Stomach (tissue), 9 donors: Measurements from ENCODE around the gene NCAPD2. TPM values are rescaled to one million over a fixed set of nuclear protein-coding genes. Genes with fewer than 3 reads are reported as not detected.
"Not testable (repeated sequence)": the region's sequence is repeated elsewhere in the genome, so short reads cannot be mapped to it uniquely, and the experiment has no call there.

Experiments
- DNase-seq, 2 donors: peaks; one replicate each; pipeline versions ENCODE4 v3.0.0 to v3.0.0-alpha.2; 2013 to 2019
- H3K27ac ChIP-seq, 5 donors: fragments of 200-600 bp in 4 of 5; sonication (generic) in 4 of 5; one replicate each; pipeline ENCODE4 v1.5.1; 2013 to 2019; ENCODE audit warnings: mild to moderate bottlenecking in 1 of 5, moderate library complexity in 1 of 5
- H3K27me3 ChIP-seq, 3 donors: fragments of 200-600 bp; sonication (generic); one replicate each; pipeline ENCODE4 v1.5.1; 2017 to 2019; ENCODE audit warnings: mixed run types in 1 of 3
- H3K36me3 ChIP-seq, 4 donors: fragments of 200-600 bp; sonication (generic); 1 replicate in 3 of 4; 2 replicates in 1 of 4; pipeline ENCODE4 v1.5.1; 2016 to 2019
- H3K4me1 ChIP-seq, 4 donors: fragments of 200-600 bp; sonication (generic); one replicate each; pipeline ENCODE4 v1.5.1; 2016 to 2019
- H3K4me3 ChIP-seq, 4 donors: fragments of 200-600 bp; sonication (generic) in 3 of 4; one replicate each; pipeline ENCODE4 v1.5.1; 2016 to 2019; ENCODE audit warnings: mild to moderate bottlenecking in 1 of 4
- H3K9me3 ChIP-seq, 4 donors: fragments of 200-600 bp; sonication (generic); one replicate each; pipeline ENCODE4 v1.5.1; 2016 to 2019
- CTCF ChIP-seq, 7 experiments: fragments of 450-650 bp in 4 of 7; fragments of 200-600 bp in 3 of 7; sonication (generic) in 3 of 7; IDR thresholded peaks; one replicate each; pipeline ENCODE4 v1.5.1; 2016 to 2019; ENCODE audit warnings: antibody characterized with exemption in 7 of 7, control low read depth in 2 of 7, mild to moderate bottlenecking in 1 of 7
- EP300 ChIP-seq: sonication (generic); formaldehyde crosslinking; IDR thresholded peaks from one replicate; pipeline ENCODE4 v1.6.1; 2017; ENCODE audit warnings: antibody characterized with exemption
- POLR2A ChIP-seq, 4 donors: fragments of 450-650 bp; IDR thresholded peaks; one replicate each; pipeline ENCODE4 v1.6.1; 2016; ENCODE audit warnings: antibody characterized with exemption in 4 of 4, control low read depth in 2 of 4, mild to moderate bottlenecking in 1 of 4, moderate library complexity in 1 of 4
- POLR2AphosphoS5 ChIP-seq, 3 donors: sonication (generic); formaldehyde crosslinking; IDR thresholded peaks; one replicate each; pipeline ENCODE4 v1.6.1; 2016; ENCODE audit warnings: antibody characterized with exemption in 3 of 3
- WGBS, 5 donors: extraction: QIAGEN DNeasy Blood & Tissue Kit in 3 of 5; methylation state at CpG; one replicate each; pipeline versions ENCODE4 v1.1.5 to v1.1.7; 2013 to 2018; 5-methylcytosine and 5-hydroxymethylcytosine counted together
- intact Hi-C: fragments of 100-400 bp; cut with DNase I; formaldehyde crosslinking; loops from one replicate; pipeline ENCODE4 v1.15.1; 2023; ENCODE audit warnings: low total_unique reads
- polyA plus RNA-seq, 3 donors: library from polyadenylated mRNA; stranded (reverse); fragments of 200-250 nt; gene quantifications; one replicate each; pipeline ENCODE4 v1.2.3, GENCODE V29; 2013
- total RNA-seq, 5 donors: library from RNA; depleted of rRNA; stranded (reverse); fragments of >200 nt; gene quantifications; one replicate each; pipeline versions ENCODE4 v1.1.0 to v1.2.3, GENCODE V29; 2014 to 2016
- donor health status: healthy with polysubstance abuse.
- donor health status: Bipolar disorder and iron deficiency.
- donor health status: healthy.

NCAPD2 gene
- total and polyA plus RNA-seq, 8 donors = 8.3 to 105 (median 17.6) TPM

GRCh38 chr12:6472491-6472890 lies 21.4 kb upstream of the NCAPD2 start:
- no peak overlapping the region for H3K27ac ChIP-seq
- WGBS, 5 donors = 79 to 89% (median 83%) methylated on average over 11 of the region's 11 CpGs
- TF ChIP-seq POLR2A (IDR thresholded peaks at IDR 0.05) (no peak), CTCF (IDR thresholded peaks at IDR 0.05) (no peak), POLR2AphosphoS5 (IDR thresholded peaks at IDR 0.05) (no peak), EP300 (no peak)
- no peaks in the 10 kb centered on the region for H3K27me3 ChIP-seq
- H3K9me3 ChIP-seq = no peaks in the 10 kb centered on the region
- no peaks in the 10 kb centered on the region for H3K36me3 ChIP-seq
- H3K4me1 ChIP-seq = peaks cover 30 to 35% (median 31%) of the 10 kb centered on the region in 4 donors
- intact Hi-C loops = no loop called here
- DNase-seq = no peak
- no peak overlapping the region for H3K4me3 ChIP-seq

GRCh38 chr12:6475233-6475975 lies 18.5 kb upstream of the NCAPD2 start:
- H3K9me3 ChIP-seq, H3K36me3 ChIP-seq, H3K27me3 ChIP-seq, H3K27ac ChIP-seq, intact Hi-C loops, H3K4me3 ChIP-seq, DNase-seq, H3K4me1 ChIP-seq: not testable (repeated sequence)
- 86 to 93% (median 92%) methylated on average over 22 to 44 of the region's 48 CpGs for WGBS, 5 donors

- no peaks in the 10 kb centered on the region for H3K9me3 ChIP-seq
- TF ChIP-seq CTCF (IDR thresholded peaks at IDR 0.05) = no peak
- TF ChIP-seq POLR2A (IDR thresholded peaks at IDR 0.05) = no peak
- TF ChIP-seq POLR2AphosphoS5 (IDR thresholded peaks at IDR 0.05) = no peak
- TF ChIP-seq EP300 = no peak
- H3K27ac ChIP-seq = no peak overlapping the region
- no peaks in the 10 kb centered on the region for H3K27me3 ChIP-seq
- 60 to 73% (median 65%) methylated on average over 3 of the region's 3 CpGs for WGBS, 5 donors
- no peak overlapping the region for H3K4me3 ChIP-seq
- no peaks in the 10 kb centered on the region for H3K36me3 ChIP-seq
- H3K4me1 ChIP-seq = peaks cover under 1 to 4% (median 1%) of the 10 kb centered on the region in 4 donors
- DNase-seq = no peak
- intact Hi-C loops = no loop called here
Observed at GRCh38 chr12:6476489-6476888, 17.4 kb upstream of the NCAPD2 start.

GRCh38 chr12:6477601-6478377 lies 16.1 kb upstream of the NCAPD2 start:
- WGBS, 5 donors = 90 to 98% (median 95%) methylated on average over 20 to 37 of the region's 37 CpGs

GRCh38 chr12:6478416-6478815 lies 15.5 kb upstream of the NCAPD2 start:
- Histone ChIP-seq H3K9me3 (no peaks in the 10 kb centered on the region), H3K27me3 (no peaks in the 10 kb centered on the region), H3K36me3 (no peaks in the 10 kb centered on the region), H3K4me3 (no peak overlapping the region), H3K27ac (no peak overlapping the region), H3K4me1 (no peaks in the 10 kb centered on the region)
- DNase-seq = no peak
- TF ChIP-seq POLR2A (IDR thresholded peaks at IDR 0.05) (no peak), EP300 (no peak), CTCF (IDR thresholded peaks at IDR 0.05) (no peak), POLR2AphosphoS5 (IDR thresholded peaks at IDR 0.05) (no peak)
- 82 to 95% (median 90%) methylated on average over 19 to 20 of the region's 20 CpGs for WGBS, 5 donors
- intact Hi-C loops = no loop called here

More at GRCh38 chr12:6477601-6478377, 16.1 kb upstream of the NCAPD2 start:
- H3K4me1 ChIP-seq, H3K36me3 ChIP-seq, DNase-seq, H3K9me3 ChIP-seq, H3K27ac ChIP-seq, H3K4me3 ChIP-seq, intact Hi-C loops, H3K27me3 ChIP-seq: not testable (repeated sequence)
